Mammary epithelial cell (primary cell): Measurements from ENCODE around the gene CAT.

Experiments
- EZH2 ChIP-seq: IDR thresholded peaks from 2 replicates; pipeline ENCODE4 v1.6.1; 2012; ENCODE audit warnings: low read length, inconsistent platforms, borderline replicate concordance
- TF ChIP-seq, protein P1 (sequence below), 2 donors: IDR thresholded peaks in 1 of 2; conservative IDR thresholded peaks in 1 of 2; 2 replicates each; pipeline ENCODE4 v1.5.1; 2011 to 2012; ENCODE audit warnings: inconsistent platforms in 2 of 2, low read length in 2 of 2, mild to moderate bottlenecking in 2 of 2, control low read depth in 1 of 2, low read depth in 1 of 2; ENCODE audit not compliant: insufficient read depth in 1 of 2; ENCODE audit errors: extremely low read depth in 1 of 2

- TF ChIP-seq, protein P1, sequence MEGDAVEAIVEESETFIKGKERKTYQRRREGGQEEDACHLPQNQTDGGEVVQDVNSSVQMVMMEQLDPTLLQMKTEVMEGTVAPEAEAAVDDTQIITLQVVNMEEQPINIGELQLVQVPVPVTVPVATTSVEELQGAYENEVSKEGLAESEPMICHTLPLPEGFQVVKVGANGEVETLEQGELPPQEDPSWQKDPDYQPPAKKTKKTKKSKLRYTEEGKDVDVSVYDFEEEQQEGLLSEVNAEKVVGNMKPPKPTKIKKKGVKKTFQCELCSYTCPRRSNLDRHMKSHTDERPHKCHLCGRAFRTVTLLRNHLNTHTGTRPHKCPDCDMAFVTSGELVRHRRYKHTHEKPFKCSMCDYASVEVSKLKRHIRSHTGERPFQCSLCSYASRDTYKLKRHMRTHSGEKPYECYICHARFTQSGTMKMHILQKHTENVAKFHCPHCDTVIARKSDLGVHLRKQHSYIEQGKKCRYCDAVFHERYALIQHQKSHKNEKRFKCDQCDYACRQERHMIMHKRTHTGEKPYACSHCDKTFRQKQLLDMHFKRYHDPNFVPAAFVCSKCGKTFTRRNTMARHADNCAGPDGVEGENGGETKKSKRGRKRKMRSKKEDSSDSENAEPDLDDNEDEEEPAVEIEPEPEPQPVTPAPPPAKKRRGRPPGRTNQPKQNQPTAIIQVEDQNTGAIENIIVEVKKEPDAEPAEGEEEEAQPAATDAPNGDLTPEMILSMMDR (conservative IDR thresholded peaks at IDR 0.05 in 1 of 2, IDR thresholded peaks at IDR 0.05 in 1 of 2; ENCODE audit: extremely low read depth in 1 of 2, insufficient read depth in 1 of 2, low read depth in 1 of 2, low read length in 2 of 2): no peak
- TF ChIP-seq EZH2: no peak
These were observed 18.9 kb downstream of the CAT start for GRCh38 chr11:34457607-34458006.
